HEK293T (cell line): ENCODE measurements around the gene LRP5.
"Not testable (repeated sequence)": the region's sequence is repeated elsewhere in the genome, so short reads cannot be mapped to it uniquely, and the experiment has no call there.

Experiments
- FOXM1 ChIP-seq: fragments of 450-650 bp; IDR thresholded peaks from 2 replicates; pipeline ENCODE4 v1.6.1; 2017; ENCODE audit warnings: mild to moderate bottlenecking, borderline replicate concordance
- NFRKB ChIP-seq: fragments of 450-650 bp; IDR thresholded peaks from 2 replicates; pipeline ENCODE4 v1.6.1; 2016; ENCODE audit warnings: mild to moderate bottlenecking, moderate library complexity
- PKNOX1 ChIP-seq: fragments of 450-650 bp; IDR thresholded peaks from 2 replicates; pipeline ENCODE4 v1.6.1; 2016

DNA sequence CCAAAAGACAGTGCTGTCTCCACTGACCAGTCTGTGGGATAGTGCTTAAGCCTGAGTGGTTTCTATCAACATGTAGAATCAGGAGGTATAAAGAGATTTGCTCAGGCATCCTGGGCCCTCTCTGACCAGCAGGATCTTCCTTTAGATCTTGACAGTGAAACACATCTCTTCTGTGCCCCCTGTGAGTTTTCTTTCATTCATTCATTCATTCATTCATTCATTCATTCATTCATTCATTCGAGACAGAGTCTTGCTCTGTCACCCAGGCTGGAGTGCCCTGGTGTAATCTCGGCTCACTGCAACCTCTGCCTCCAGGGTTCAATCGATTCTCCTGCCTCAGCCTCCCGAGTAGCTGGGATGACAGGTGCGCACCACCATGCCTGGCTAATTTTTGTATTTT, 121.8 kb downstream of the LRP5 start:
- not testable (repeated sequence) for TF ChIP-seq PKNOX1, NFRKB, FOXM1
